Breast epithelium (tissue), 4 donors: Measurements from ENCODE around the gene CDA. TPM values are rescaled to one million over a fixed set of nuclear protein-coding genes. Genes with fewer than 3 reads are reported as not detected.

Experiments
- DNase-seq, 2 donors: peaks; one replicate each; pipeline ENCODE4 v3.0.0-alpha.2; 2019; ENCODE audit warnings: low spot score in 2 of 2
- H3K27ac ChIP-seq, 2 donors: fragments of 200-600 bp; sonication (generic) in 1 of 2; one replicate each; pipeline ENCODE4 v1.5.1; 2016 to 2019; ENCODE audit warnings: mild to moderate bottlenecking in 1 of 2
- H3K27me3 ChIP-seq, 2 donors: fragments of 200-600 bp; sonication (generic) in 1 of 2; one replicate each; pipeline versions ENCODE4 v1.5.1 to v1.6.0; 2017 to 2019; ENCODE audit warnings: control low read depth in 1 of 2, mild to moderate bottlenecking in 1 of 2
- H3K36me3 ChIP-seq: fragments of 200-600 bp; one replicate; pipeline ENCODE4 v1.5.1; 2019
- H3K4me1 ChIP-seq, 2 donors: fragments of 200-600 bp; sonication (generic); one replicate each; pipeline ENCODE4 v1.5.1; 2016 to 2019; ENCODE audit warnings: control low read depth in 1 of 2
- H3K4me3 ChIP-seq, 3 donors: fragments of 200-600 bp; sonication (generic); 1 replicate in 2 of 3; 2 replicates in 1 of 3; pipeline ENCODE4 v1.5.1; 2016 to 2019; ENCODE audit warnings: mild to moderate bottlenecking in 3 of 3, moderate library complexity in 2 of 3
- H3K9me3 ChIP-seq, 2 donors: fragments of 200-600 bp; sonication (generic) in 1 of 2; one replicate each; pipeline ENCODE4 v1.5.1; 2016 to 2019; ENCODE audit warnings: control low read depth in 1 of 2
- POLR2A ChIP-seq: fragments of 450-650 bp; IDR thresholded peaks from one replicate; pipeline ENCODE4 v1.6.1; 2016; ENCODE audit warnings: antibody characterized with exemption, mild to moderate bottlenecking, moderate library complexity
- POLR2AphosphoS5 ChIP-seq, 3 donors: sonication (generic); formaldehyde crosslinking; IDR thresholded peaks; one replicate each; pipeline ENCODE4 v1.6.1; 2017; ENCODE audit warnings: antibody characterized with exemption in 3 of 3
- intact Hi-C: fragments of 100-400 bp; cut with DNase I; formaldehyde crosslinking; loops from one replicate; pipeline ENCODE4 v1.15.1; 2023; ENCODE audit warnings: low total_unique reads
- total RNA-seq, 3 donors: library from RNA; depleted of rRNA; stranded (reverse); fragments of >200 nt; gene quantifications; one replicate each; pipeline ENCODE4 v1.1.0, GENCODE V29; 2016
- TF ChIP-seq, protein P1 (sequence below), 3 donors: fragments of 450-650 bp; IDR thresholded peaks; one replicate each; pipeline ENCODE4 v1.5.1; 2016 to 2017; ENCODE audit warnings: antibody characterized with exemption in 3 of 3, mild to moderate bottlenecking in 3 of 3, moderate library complexity in 3 of 3

Gene CDA
- total RNA-seq, 3 donors from 2014 or later, result 0.98 to 1.3 (median 1.0) TPM

DNA sequence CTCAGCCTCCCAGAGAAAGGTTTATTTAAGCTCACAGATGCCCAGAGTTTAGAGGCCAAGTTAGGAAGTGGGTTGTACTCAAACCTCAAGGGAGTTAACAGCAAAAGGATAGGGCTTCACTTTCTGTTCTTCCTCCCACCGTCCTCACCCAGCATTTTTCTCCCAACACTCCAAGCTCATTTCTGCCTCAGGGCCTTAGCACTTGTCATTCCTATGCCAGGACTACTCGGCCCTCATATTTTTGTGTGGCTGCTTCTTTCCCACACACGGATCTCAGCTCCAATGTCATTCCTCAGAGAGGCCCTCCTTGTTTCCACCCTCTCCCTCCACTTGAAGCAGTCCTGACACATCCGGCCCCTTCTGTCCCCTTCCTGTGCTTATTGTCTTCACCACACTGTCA lies 23.7 kb upstream of the CDA start:
- TF ChIP-seq, protein P1, sequence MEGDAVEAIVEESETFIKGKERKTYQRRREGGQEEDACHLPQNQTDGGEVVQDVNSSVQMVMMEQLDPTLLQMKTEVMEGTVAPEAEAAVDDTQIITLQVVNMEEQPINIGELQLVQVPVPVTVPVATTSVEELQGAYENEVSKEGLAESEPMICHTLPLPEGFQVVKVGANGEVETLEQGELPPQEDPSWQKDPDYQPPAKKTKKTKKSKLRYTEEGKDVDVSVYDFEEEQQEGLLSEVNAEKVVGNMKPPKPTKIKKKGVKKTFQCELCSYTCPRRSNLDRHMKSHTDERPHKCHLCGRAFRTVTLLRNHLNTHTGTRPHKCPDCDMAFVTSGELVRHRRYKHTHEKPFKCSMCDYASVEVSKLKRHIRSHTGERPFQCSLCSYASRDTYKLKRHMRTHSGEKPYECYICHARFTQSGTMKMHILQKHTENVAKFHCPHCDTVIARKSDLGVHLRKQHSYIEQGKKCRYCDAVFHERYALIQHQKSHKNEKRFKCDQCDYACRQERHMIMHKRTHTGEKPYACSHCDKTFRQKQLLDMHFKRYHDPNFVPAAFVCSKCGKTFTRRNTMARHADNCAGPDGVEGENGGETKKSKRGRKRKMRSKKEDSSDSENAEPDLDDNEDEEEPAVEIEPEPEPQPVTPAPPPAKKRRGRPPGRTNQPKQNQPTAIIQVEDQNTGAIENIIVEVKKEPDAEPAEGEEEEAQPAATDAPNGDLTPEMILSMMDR (IDR thresholded peaks at IDR 0.05), result no peak
- TF ChIP-seq POLR2A, result no peak
- no peak for TF ChIP-seq POLR2AphosphoS5 (IDR thresholded peaks at IDR 0.05)
- Histone ChIP-seq H3K9me3 (no peaks in the 10 kb centered on the region), H3K4me3 (no peak overlapping the region), H3K27ac (no peak overlapping the region), H3K36me3 (no peaks in the 10 kb centered on the region), H3K4me1 (no peaks in the 10 kb centered on the region), H3K27me3 (no peaks in the 10 kb centered on the region)
- intact Hi-C loops, result no loop called here
- DNase-seq, result no peak

GRCh38 chr1:20569523-20570098 lies 19.3 kb upstream of the CDA start:
- TF ChIP-seq, protein P1 (IDR thresholded peaks at IDR 0.05), result no peak
- no peak for TF ChIP-seq POLR2AphosphoS5 (IDR thresholded peaks at IDR 0.05)
- no peak for TF ChIP-seq POLR2A
- Histone ChIP-seq H3K9me3 (peaks cover 0 to 6% of the 10 kb centered on the region in 2 donors), H3K27ac (no peak overlapping the region), H3K4me3 (no peak overlapping the region), H3K4me1 (no peaks in the 10 kb centered on the region), H3K27me3 (no peaks in the 10 kb centered on the region), H3K36me3 (no peaks in the 10 kb centered on the region)
- intact Hi-C loops, result no loop called here
- DNase-seq, result no peak

GRCh38 chr1:20571427-20571826 lies 17.5 kb upstream of the CDA start:
- H3K9me3 ChIP-seq, result peaks cover 0 to 6% of the 10 kb centered on the region in 2 donors
- H3K27ac ChIP-seq, result no peak overlapping the region
- H3K27me3 ChIP-seq, result no peaks in the 10 kb centered on the region
- H3K4me1 ChIP-seq, result no peaks in the 10 kb centered on the region
- H3K4me3 ChIP-seq, result no peak overlapping the region
- intact Hi-C loops, result no loop called here
- DNase-seq, result no peak
- TF ChIP-seq, protein P1 (IDR thresholded peaks at IDR 0.05), result no peak
- TF ChIP-seq POLR2A (no peak), POLR2AphosphoS5 (IDR thresholded peaks at IDR 0.05) (no peak)
- no peaks in the 10 kb centered on the region for H3K36me3 ChIP-seq

DNA sequence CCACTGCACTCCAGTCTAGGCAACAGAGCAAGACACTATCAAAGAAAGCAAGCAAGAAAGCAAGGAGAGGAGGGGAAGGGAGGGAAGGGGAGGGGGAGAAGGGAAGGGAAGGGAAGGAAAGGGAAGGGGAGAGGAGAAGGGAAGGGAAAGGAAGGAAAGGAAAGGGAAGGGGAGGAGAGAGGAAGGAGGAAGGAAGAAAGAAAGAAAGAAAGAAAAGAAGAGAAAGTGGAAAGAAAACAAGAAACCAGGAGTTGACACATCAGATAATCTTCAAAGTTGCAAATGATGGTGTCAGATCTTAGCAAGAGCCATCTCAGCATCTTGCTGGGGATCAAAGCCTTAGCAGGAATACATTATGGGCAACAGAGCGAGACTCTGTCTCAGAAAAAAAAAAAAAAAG lies 14.9 kb upstream of the CDA start:
- Histone ChIP-seq H3K27me3 (no peaks in the 10 kb centered on the region), H3K36me3 (no peaks in the 10 kb centered on the region), H3K9me3 (peaks cover 0 to 6% of the 10 kb centered on the region in 2 donors), H3K27ac (no peak overlapping the region), H3K4me3 (no peak overlapping the region), H3K4me1 (no peaks in the 10 kb centered on the region)
- intact Hi-C loops, result no loop called here
- TF ChIP-seq POLR2A (no peak), POLR2AphosphoS5 (IDR thresholded peaks at IDR 0.05) (no peak)
- TF ChIP-seq, protein P1 (IDR thresholded peaks at IDR 0.05), result no peak
- DNase-seq, result no peak

- H3K9me3 ChIP-seq, result peaks cover 0 to 6% of the 10 kb centered on the region in 2 donors
- intact Hi-C loops, result no loop called here
- H3K36me3 ChIP-seq, result no peaks in the 10 kb centered on the region
- TF ChIP-seq, protein P1 (IDR thresholded peaks at IDR 0.05), result peak; percentile 17 to 62 (median 35)
- TF ChIP-seq POLR2A, result no peak
- DNase-seq, result peak; percentile 55 to 74
- H3K4me3 ChIP-seq, result no peak overlapping the region
- H3K27ac ChIP-seq, result no peak overlapping the region
- H3K4me1 ChIP-seq, result no peaks in the 10 kb centered on the region
- no peaks in the 10 kb centered on the region for H3K27me3 ChIP-seq
Measured at GRCh38 chr1:20574686-20575540, 14.0 kb upstream of the CDA start.
